WERI-Rb-1 (cell line): ENCODE results near the gene CEACAM8.
"Not testable (repeated sequence)": the region's sequence is repeated elsewhere in the genome, so short reads cannot be mapped to it uniquely, and the experiment has no call there.

Experiments used
- DNase-seq: peaks from one replicate; pipeline ENCODE4 v3.0.0-alpha.2; 2020
- H3K27ac ChIP-seq: fragments of 250-450 bp; sonication (Bioruptor Pico); 2 replicates; pipeline ENCODE4 v1.5.1; 2020; ENCODE audit warnings: mild to moderate bottlenecking, moderate library complexity
- H3K27me3 ChIP-seq: fragments of 250-450 bp; sonication (Bioruptor Pico); 2 replicates; pipeline ENCODE4 v1.5.1; 2021; ENCODE audit warnings: mild to moderate bottlenecking, low read depth, moderate library complexity; ENCODE audit not compliant: insufficient read depth, severe bottlenecking
- H3K36me3 ChIP-seq: fragments of 250-450 bp; sonication (Bioruptor Pico); 2 replicates; pipeline ENCODE4 v1.5.1; 2020; ENCODE audit warnings: mild to moderate bottlenecking, moderate library complexity
- H3K4me3 ChIP-seq: 2 replicates; pipeline ENCODE4 v1.5.1; 2011; ENCODE audit warnings: low read depth, mild to moderate bottlenecking, control low read depth, low read length
- H3K9me3 ChIP-seq: fragments of 250-450 bp; sonication (Bioruptor Pico); 2 replicates; pipeline ENCODE4 v1.5.1; 2021; ENCODE audit warnings: mild to moderate bottlenecking, moderate library complexity; ENCODE audit not compliant: severe bottlenecking
- TF ChIP-seq, protein P1 (sequence below): IDR thresholded peaks from 2 replicates; pipeline ENCODE4 v1.5.1; 2011; ENCODE audit warnings: low read depth, mild to moderate bottlenecking, control low read depth, inconsistent platforms, low read length

Gene CEACAM8

DNA sequence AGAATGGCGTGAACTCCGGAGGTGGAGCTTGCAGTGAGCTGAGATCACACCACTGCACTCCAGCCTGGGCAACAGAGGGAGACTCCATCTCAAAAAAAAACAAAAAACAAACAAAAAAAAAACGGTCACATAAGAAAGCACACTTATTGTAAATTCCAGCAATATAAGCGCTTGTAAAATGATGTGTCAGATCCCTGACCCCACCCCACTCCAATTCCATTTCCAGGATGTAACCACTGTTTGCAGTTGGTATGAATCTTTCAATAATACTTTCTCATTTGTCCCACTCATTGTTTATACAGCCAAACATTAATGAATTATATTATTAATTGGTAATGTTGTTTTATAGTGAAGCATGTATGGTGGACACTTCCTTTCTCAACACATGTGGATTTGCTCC, 50.6 kb downstream of the CEACAM8 start:
- Histone ChIP-seq H3K36me3 (no peaks in the 10 kb centered on the region), H3K4me3 (no peak overlapping the region), H3K27ac (no peak overlapping the region), H3K27me3 (peaks cover 2% of the 10 kb centered on the region), H3K9me3 (peaks cover 2% of the 10 kb centered on the region)
- TF ChIP-seq, protein P1, sequence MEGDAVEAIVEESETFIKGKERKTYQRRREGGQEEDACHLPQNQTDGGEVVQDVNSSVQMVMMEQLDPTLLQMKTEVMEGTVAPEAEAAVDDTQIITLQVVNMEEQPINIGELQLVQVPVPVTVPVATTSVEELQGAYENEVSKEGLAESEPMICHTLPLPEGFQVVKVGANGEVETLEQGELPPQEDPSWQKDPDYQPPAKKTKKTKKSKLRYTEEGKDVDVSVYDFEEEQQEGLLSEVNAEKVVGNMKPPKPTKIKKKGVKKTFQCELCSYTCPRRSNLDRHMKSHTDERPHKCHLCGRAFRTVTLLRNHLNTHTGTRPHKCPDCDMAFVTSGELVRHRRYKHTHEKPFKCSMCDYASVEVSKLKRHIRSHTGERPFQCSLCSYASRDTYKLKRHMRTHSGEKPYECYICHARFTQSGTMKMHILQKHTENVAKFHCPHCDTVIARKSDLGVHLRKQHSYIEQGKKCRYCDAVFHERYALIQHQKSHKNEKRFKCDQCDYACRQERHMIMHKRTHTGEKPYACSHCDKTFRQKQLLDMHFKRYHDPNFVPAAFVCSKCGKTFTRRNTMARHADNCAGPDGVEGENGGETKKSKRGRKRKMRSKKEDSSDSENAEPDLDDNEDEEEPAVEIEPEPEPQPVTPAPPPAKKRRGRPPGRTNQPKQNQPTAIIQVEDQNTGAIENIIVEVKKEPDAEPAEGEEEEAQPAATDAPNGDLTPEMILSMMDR, result no peak
- no peak for DNase-seq

DNA sequence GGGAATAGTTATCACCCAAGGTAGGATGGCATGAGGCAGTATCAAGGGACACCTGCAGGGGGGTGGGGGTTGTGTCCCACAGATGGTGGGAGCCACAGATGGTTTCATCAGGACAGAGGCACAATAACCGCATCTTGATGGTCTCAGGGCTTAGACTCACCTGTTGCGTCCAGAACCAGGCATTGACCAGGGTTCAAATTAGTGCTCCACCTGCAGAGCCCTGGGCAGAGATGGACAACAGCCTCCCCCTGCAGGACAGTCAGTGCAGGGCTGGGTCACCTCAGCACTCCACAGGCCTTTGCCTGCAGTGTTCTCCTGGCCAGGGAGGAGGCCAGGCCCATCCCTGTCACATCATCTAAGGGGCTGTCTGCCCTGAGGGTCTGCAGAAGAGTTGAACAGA, 51.9 kb downstream of the CEACAM8 start:
- no peaks in the 10 kb centered on the region for H3K27me3 ChIP-seq
- TF ChIP-seq, protein P1, result peak; percentile 46
- H3K27ac ChIP-seq, result no peak overlapping the region
- H3K9me3 ChIP-seq, result no peaks in the 10 kb centered on the region
- H3K4me3 ChIP-seq, result no peak overlapping the region
- no peaks in the 10 kb centered on the region for H3K36me3 ChIP-seq
- no peak for DNase-seq

DNA sequence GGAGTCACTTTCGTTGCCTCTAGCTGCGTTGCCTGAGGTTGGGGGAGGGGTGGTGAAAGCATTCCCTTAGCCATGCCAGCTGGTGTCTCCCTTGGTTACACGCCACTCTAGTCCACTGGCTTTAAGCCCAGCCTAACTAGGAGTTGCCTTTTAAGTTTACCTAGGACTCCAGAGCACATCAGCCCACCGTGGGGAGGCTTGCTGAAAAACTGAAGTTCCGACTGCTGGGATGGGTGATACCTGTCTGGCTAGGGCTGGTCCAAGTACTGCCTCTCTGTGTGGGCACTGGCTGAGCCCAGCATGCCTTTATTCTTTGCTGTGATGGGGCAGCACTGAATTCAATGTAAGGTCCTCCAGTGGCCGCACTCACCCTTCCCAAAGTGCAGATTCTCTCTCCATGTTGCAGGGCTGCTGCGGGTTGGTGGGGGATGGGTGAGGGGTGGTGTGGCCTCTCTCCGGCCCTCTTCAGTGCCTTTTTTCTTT, 54.6 kb downstream of the CEACAM8 start:
- no peaks in the 10 kb centered on the region for H3K27me3 ChIP-seq
- no peak overlapping the region for H3K27ac ChIP-seq
- H3K9me3 ChIP-seq, result no peaks in the 10 kb centered on the region
- no peak overlapping the region for H3K4me3 ChIP-seq
- no peaks in the 10 kb centered on the region for H3K36me3 ChIP-seq
- peak; percentile 86 for DNase-seq
- TF ChIP-seq, protein P1, result no peak

DNA sequence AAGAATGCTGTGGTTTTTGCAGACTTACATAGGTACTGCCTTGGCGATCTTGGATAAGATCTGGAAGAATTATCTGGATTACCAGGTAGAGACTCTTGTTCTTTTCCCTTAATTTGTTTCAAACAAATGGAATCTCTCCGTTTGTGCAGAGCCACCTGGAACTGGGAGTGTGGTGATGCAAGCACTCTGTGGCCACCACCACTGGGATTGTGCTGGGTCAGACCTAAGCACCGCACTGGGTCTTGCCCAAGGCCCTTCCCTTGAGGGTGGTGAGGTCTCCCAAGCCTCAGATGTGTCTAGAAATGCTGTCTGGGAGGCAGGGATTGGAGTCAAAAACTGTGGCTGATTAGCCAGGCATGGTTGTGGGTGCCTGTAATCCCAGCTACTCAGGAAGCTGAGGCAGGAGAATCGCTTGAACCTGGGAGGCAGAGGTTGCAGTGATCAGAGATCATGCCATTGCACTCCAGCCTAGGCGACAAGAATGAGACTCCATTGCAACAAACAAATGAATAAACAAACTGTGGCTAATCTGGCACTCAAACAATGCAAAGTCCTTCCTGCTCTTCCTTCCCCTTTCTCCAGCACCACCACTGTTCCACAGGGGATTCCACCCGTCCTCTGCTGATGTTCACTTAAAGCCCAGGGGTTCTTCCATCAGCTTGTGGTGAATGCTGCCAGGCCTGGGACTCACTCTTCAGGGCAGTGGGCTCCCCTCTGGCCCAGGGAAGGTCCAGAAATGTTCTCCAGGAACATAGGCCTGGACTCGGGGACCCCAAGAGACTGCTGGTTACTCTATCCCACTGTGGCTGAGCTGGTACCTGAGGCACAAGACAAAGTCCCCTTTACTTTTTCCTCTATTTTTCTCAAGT, 55.6 kb downstream of the CEACAM8 start:
- TF ChIP-seq, protein P1, result no peak
- Histone ChIP-seq H3K27me3 (no peaks in the 10 kb centered on the region), H3K4me3 (no peak overlapping the region), H3K36me3 (no peaks in the 10 kb centered on the region), H3K9me3 (no peaks in the 10 kb centered on the region), H3K27ac (no peak overlapping the region)
- DNase-seq, result no peak

DNA sequence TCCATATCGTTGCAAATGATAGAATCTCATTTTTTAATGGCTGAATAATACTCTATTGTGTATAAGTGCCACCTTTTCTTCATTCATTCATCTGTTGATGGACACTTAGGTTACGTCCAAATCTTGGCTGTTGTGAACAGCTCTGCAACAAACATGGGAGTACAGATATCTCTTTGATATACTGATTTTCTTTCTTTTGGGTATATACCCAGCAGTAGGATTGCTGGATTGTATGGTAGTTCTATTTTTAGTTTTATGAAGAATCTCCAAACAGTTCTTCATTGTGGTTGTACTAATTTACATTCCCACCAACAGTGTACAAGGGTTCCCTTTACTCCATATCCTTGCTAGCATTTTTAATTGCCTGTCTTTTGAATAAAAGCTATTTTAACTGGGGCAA, 59.4 kb downstream of the CEACAM8 start:
- not testable (repeated sequence) for H3K27ac ChIP-seq, H3K9me3 ChIP-seq, DNase-seq, H3K36me3 ChIP-seq, H3K4me3 ChIP-seq, H3K27me3 ChIP-seq

DNA sequence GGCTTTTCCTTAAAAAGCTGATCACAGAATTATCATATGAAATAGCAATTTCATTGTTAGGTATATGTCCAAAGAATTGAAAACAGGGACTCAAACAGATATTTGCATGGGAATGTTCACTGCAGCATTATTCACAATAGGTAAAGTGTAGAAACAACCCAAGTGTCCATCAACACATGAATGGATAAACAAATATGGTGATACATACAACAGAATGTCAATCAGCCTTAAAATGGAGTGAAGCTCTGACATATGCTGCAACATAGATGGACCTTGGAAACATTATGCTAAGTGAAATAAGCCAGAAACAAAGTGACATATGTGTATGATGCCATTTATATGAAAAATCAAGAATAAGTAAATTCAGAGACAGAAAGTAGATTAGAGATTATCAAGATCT, 60.3 kb downstream of the CEACAM8 start:
- no peaks in the 10 kb centered on the region for H3K27me3 ChIP-seq
- H3K9me3 ChIP-seq, result no peaks in the 10 kb centered on the region
- DNase-seq, result no peak
- H3K27ac ChIP-seq, result no peak overlapping the region
- no peaks in the 10 kb centered on the region for H3K36me3 ChIP-seq
- TF ChIP-seq, protein P1, result no peak
- no peak overlapping the region for H3K4me3 ChIP-seq
